HL-60 (cell line): Measurements from ENCODE around the gene FBXL7.

Experiments used
- DNase-seq, 2 experiments: peaks; one replicate each; pipeline ENCODE4 v3.0.0-alpha.2; 2010 to 2020; ENCODE audit warnings: low read depth in 1 of 2, low spot score in 1 of 2
- H3K27ac ChIP-seq: fragments of 250-450 bp; sonication (Bioruptor Pico); replicated peaks from 2 replicates; pipeline ENCODE4 v1.5.1; 2020; ENCODE audit warnings: mild to moderate bottlenecking, moderate library complexity
- H3K27me3 ChIP-seq: fragments of 250-450 bp; sonication (Bioruptor Pico); 2 replicates; pipeline ENCODE4 v1.5.1; 2021; ENCODE audit warnings: mild to moderate bottlenecking, moderate library complexity; ENCODE audit not compliant: insufficient read depth, poor library complexity, severe bottlenecking
- H3K4me3 ChIP-seq: replicated peaks from 2 replicates; pipeline ENCODE4 v1.5.1; 2011; ENCODE audit warnings: mild to moderate bottlenecking, control low read depth, low read length; ENCODE audit not compliant: insufficient read depth
- GABPA ChIP-seq: IDR thresholded peaks from 2 replicates; pipeline ENCODE4 v1.6.1; 2012; ENCODE audit warnings: low read depth
- POLR2AphosphoS5 ChIP-seq: IDR thresholded peaks from 2 replicates; pipeline ENCODE4 v1.6.1; 2012; ENCODE audit warnings: low read depth
- SPI1 ChIP-seq: IDR thresholded peaks from 2 replicates; pipeline ENCODE4 v1.6.1; 2012; ENCODE audit warnings: low read depth, mild to moderate bottlenecking, borderline replicate concordance
- TF ChIP-seq, protein P1 (sequence below): IDR thresholded peaks from 2 replicates; pipeline ENCODE4 v1.6.1; 2012; ENCODE audit warnings: low read depth; ENCODE audit not compliant: insufficient replicate concordance
- TF ChIP-seq, protein P2 (sequence below): IDR thresholded peaks from one replicate; pipeline ENCODE4 v1.5.1; 2011; ENCODE audit warnings: low read length, control low read depth, inconsistent platforms; ENCODE audit not compliant: insufficient read depth

FBXL7 gene

DNA sequence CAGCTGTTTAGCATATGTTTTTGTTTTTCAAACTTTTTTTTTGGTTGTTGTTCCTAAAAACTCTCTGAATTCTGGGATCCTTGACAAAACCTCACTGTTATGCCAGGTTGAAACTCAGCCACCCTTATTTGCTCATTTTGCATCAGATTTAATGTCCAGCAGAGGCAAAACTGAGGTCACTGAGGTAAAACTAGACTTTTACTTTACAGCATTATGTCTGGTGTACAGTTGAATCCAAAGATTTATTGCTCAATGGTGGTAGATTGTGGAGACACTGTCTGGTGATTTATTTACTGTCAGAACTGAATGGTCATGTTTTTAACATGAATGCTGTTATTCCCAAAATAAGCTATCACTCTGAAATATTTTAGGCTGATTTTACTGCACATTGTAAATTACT lies 87.9 kb downstream of the FBXL7 start:
- Histone ChIP-seq H3K27ac (no peak overlapping the region), H3K4me3 (no peak overlapping the region), H3K27me3 (no peaks in the 10 kb centered on the region)
- TF ChIP-seq, protein P1, sequence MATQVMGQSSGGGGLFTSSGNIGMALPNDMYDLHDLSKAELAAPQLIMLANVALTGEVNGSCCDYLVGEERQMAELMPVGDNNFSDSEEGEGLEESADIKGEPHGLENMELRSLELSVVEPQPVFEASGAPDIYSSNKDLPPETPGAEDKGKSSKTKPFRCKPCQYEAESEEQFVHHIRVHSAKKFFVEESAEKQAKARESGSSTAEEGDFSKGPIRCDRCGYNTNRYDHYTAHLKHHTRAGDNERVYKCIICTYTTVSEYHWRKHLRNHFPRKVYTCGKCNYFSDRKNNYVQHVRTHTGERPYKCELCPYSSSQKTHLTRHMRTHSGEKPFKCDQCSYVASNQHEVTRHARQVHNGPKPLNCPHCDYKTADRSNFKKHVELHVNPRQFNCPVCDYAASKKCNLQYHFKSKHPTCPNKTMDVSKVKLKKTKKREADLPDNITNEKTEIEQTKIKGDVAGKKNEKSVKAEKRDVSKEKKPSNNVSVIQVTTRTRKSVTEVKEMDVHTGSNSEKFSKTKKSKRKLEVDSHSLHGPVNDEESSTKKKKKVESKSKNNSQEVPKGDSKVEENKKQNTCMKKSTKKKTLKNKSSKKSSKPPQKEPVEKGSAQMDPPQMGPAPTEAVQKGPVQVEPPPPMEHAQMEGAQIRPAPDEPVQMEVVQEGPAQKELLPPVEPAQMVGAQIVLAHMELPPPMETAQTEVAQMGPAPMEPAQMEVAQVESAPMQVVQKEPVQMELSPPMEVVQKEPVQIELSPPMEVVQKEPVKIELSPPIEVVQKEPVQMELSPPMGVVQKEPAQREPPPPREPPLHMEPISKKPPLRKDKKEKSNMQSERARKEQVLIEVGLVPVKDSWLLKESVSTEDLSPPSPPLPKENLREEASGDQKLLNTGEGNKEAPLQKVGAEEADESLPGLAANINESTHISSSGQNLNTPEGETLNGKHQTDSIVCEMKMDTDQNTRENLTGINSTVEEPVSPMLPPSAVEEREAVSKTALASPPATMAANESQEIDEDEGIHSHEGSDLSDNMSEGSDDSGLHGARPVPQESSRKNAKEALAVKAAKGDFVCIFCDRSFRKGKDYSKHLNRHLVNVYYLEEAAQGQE, result no peak
- TF ChIP-seq, protein P2, sequence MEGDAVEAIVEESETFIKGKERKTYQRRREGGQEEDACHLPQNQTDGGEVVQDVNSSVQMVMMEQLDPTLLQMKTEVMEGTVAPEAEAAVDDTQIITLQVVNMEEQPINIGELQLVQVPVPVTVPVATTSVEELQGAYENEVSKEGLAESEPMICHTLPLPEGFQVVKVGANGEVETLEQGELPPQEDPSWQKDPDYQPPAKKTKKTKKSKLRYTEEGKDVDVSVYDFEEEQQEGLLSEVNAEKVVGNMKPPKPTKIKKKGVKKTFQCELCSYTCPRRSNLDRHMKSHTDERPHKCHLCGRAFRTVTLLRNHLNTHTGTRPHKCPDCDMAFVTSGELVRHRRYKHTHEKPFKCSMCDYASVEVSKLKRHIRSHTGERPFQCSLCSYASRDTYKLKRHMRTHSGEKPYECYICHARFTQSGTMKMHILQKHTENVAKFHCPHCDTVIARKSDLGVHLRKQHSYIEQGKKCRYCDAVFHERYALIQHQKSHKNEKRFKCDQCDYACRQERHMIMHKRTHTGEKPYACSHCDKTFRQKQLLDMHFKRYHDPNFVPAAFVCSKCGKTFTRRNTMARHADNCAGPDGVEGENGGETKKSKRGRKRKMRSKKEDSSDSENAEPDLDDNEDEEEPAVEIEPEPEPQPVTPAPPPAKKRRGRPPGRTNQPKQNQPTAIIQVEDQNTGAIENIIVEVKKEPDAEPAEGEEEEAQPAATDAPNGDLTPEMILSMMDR, result no peak
- TF ChIP-seq SPI1, result no peak
- TF ChIP-seq POLR2AphosphoS5, result no peak
- no peak for TF ChIP-seq GABPA
- no peak for DNase-seq

DNA sequence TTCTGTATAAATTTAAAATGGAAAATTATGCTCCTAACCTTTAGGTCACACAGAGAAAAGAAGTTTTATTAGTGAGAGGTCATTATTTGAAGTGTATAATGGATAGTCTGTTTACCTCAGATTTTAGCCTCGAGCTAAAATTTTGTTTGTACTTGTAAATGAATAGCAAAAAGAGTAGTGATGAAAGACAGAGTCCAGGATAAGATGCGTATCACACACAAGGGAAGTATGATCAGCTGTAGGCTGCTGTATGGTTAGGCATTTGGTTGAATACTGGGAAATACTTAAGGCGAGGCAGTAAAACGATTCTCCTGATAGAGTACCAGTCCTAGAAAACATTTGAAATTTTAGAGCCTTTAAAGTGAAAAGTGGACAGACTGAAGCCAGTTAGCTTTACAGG lies 92.7 kb downstream of the FBXL7 start:
- H3K27me3 ChIP-seq, result no peaks in the 10 kb centered on the region
- H3K27ac ChIP-seq, result no peak overlapping the region
- TF ChIP-seq, protein P2, result no peak
- TF ChIP-seq, protein P1, result no peak
- no peak for TF ChIP-seq GABPA
- no peak for TF ChIP-seq SPI1
- no peak for TF ChIP-seq POLR2AphosphoS5
- DNase-seq, result no peak
- no peak overlapping the region for H3K4me3 ChIP-seq

DNA sequence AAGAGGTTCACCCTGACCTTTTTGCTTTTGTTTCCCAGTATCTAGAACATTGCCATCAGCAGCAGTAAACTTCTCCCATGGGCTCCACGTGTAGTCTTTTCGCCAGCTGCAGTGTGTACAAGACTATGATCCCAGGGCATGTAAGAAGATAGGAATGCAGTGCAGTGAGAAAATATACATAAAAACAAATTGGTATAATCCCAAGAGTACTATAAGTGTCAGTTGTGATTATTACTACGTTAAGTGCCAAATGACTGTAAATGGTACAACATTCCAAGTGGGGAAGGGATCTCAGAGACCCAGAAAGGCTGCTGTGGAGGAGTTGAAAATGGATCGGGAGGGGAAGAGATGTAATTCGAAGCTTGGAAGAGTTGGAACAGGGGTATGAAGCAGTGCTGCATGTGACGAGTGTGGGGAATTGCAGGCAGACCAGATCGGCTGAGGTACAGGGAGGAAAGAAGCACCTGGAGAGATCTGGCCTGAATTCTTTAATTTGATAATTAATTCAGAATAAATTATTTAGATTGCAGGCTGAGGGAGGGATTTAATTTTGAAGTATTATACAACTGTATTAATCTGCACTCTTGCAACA lies 95.1 kb downstream of the FBXL7 start:
- no peak for DNase-seq
- Histone ChIP-seq H3K27me3 (no peaks in the 10 kb centered on the region), H3K27ac (no peak overlapping the region), H3K4me3 (no peak overlapping the region)
- TF ChIP-seq, protein P2, result no peak
- TF ChIP-seq, protein P1, result no peak
- no peak for TF ChIP-seq POLR2AphosphoS5
- TF ChIP-seq SPI1, result no peak
- no peak for TF ChIP-seq GABPA
